Urinary bladder (tissue), 4 donors: ENCODE measurements around the gene GSG1L2. TPM values are rescaled to one million over a fixed set of nuclear protein-coding genes. Genes with fewer than 3 reads are reported as not detected.

Source experiments
- DNase-seq: peaks from one replicate; pipeline ENCODE4 v3.0.0-alpha.2; 2015; ENCODE audit errors: extremely low spot score
- H3K27ac ChIP-seq: one replicate; pipeline ENCODE4 v1.5.1; 2013; ENCODE audit warnings: low read depth, mild to moderate bottlenecking, moderate library complexity
- H3K36me3 ChIP-seq: one replicate; pipeline ENCODE4 v1.6.1; 2013; ENCODE audit warnings: mild to moderate bottlenecking, moderate library complexity; ENCODE audit not compliant: insufficient read depth
- H3K4me1 ChIP-seq: one replicate; pipeline ENCODE4 v1.6.1; 2013; ENCODE audit warnings: mild to moderate bottlenecking, moderate library complexity; ENCODE audit not compliant: insufficient read depth
- H3K4me3 ChIP-seq: one replicate; pipeline ENCODE4 v1.5.1; 2013; ENCODE audit warnings: low read depth, low read length
- whole genome bisulfite sequencing: extraction: QIAGEN DNeasy Blood & Tissue Kit; methylation state at CpG from one replicate; pipeline ENCODE4 v1.1.7; 2013; 5-methylcytosine and 5-hydroxymethylcytosine counted together
- polyA plus RNA-seq: library from polyadenylated mRNA; stranded (reverse); fragments of 200-250 nt; gene quantifications from one replicate; pipeline ENCODE4 v1.2.3, GENCODE V29; 2013
- total RNA-seq: library from RNA; depleted of rRNA; stranded (reverse); fragments of >200 nt; gene quantifications from one replicate; pipeline ENCODE4 v1.2.3, GENCODE V29; 2014
- donor health status: healthy with polysubstance abuse.
- donor health status: healthy.

GSG1L2 gene
- total and polyA plus RNA-seq, 2 donors = not detected

DNA sequence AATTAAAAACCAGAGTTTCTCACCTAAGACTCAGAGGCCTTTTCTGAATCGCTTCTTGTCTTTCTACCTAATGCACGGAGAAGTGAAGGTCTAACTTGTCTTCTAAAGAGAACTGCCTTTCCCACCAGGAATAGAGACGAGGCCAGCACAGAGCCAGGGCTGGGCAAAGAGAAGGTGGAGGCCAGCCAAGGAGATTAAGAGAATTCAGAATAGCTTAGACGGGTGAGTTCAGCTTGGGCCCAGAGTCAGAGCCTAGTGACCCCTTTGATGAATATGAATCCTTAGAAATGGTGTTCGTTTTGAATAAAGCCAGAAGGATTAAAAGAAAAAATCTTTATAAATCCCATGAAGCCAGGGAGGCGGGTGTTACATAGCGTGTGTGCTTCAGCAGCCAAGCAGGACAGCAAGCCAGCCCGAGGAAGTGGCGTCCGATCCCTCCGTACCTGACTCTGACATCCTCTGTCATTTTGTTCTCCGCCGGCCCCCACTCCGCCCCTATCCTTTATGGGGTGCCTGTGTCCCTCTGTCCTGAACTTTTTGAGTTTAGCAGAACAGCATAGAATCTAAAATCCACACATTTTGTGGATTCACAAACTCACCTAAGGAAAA lies 7.4 kb downstream of the GSG1L2 start:
- 46% methylated on average over 14 of the region's 14 CpGs for WGBS
- no peak for DNase-seq
- Histone ChIP-seq H3K4me3 (no peak overlapping the region), H3K27ac (no peak overlapping the region), H3K4me1 (no peaks in the 10 kb centered on the region), H3K36me3 (no peaks in the 10 kb centered on the region)

GRCh38 chr17:9813166-9813565 lies 8.7 kb downstream of the GSG1L2 start:
- no peaks in the 10 kb centered on the region for H3K36me3 ChIP-seq
- H3K27ac ChIP-seq = no peak overlapping the region
- no peaks in the 10 kb centered on the region for H3K4me1 ChIP-seq
- no peak for DNase-seq
- no peak overlapping the region for H3K4me3 ChIP-seq
- WGBS = 84% methylated on average over 9 of the region's 9 CpGs

- Histone ChIP-seq H3K4me3 (no peak overlapping the region), H3K36me3 (no peaks in the 10 kb centered on the region), H3K4me1 (no peaks in the 10 kb centered on the region), H3K27ac (no peak overlapping the region)
- 68% methylated on average over 11 of the region's 11 CpGs for WGBS
- DNase-seq = no peak
Observed at GRCh38 chr17:9811537-9811936, 10.3 kb downstream of the GSG1L2 start.

DNA sequence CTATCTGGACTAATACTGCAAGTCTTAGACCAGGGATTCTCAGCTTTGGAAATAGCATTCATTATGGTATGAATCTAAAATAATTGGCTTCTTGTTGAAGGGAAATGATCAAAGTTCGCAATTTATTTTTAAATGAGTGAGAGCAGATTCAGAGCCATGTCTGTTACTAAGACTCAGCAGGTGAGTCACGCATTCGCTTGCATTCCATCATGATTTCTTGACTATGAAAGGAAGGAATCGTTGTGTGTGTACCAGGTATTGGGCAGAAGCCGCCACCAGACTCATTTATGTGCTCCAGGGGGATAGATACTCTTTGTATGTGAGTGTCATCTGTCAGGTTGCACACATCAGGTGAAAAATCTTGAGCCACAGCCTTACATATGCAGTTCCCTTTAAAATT lies 10.8 kb downstream of the GSG1L2 start:
- no peak overlapping the region for H3K4me3 ChIP-seq
- no peak for DNase-seq
- no peaks in the 10 kb centered on the region for H3K36me3 ChIP-seq
- no peak overlapping the region for H3K27ac ChIP-seq
- H3K4me1 ChIP-seq = no peaks in the 10 kb centered on the region
- 95% methylated on average over 5 of the region's 5 CpGs for WGBS

GRCh38 chr17:9810100-9810949 lies 11.6 kb downstream of the GSG1L2 start:
- WGBS = 66% methylated on average over 4 of the region's 4 CpGs

GRCh38 chr17:9809409-9809808 lies 12.5 kb downstream of the GSG1L2 start:
- no peak overlapping the region for H3K4me3 ChIP-seq
- 92% methylated on average over 8 of the region's 8 CpGs for WGBS
- no peaks in the 10 kb centered on the region for H3K4me1 ChIP-seq
- no peak for DNase-seq
- H3K36me3 ChIP-seq = no peaks in the 10 kb centered on the region
- no peak overlapping the region for H3K27ac ChIP-seq

More at GRCh38 chr17:9810100-9810949, 11.6 kb downstream of the GSG1L2 start:
- no peak overlapping the region for H3K27ac ChIP-seq
- H3K4me1 ChIP-seq = no peaks in the 10 kb centered on the region
- DNase-seq = no peak
- no peak overlapping the region for H3K4me3 ChIP-seq
- no peaks in the 10 kb centered on the region for H3K36me3 ChIP-seq

DNA sequence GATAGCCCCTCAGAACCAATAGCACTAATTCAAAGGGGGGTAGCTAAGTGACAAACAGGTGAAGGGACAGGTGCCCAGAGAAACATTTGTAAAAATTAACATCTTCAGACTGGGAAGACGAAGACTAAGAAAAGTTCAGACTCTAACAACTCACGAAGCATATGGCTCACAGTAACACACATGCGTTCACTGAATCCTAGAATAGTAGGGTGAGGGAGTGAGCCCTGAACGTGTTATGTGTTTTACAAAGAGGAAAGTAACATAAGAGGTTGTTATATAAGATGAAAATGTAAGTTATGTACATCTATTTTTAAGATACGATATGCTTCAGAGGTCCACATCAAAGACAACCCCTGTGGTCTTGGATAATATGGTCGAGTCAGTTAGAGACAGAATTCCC lies 15.2 kb downstream of the GSG1L2 start:
- no peak overlapping the region for H3K4me3 ChIP-seq
- no peak for DNase-seq
- no peaks in the 10 kb centered on the region for H3K4me1 ChIP-seq
- 79% methylated on average over 6 of the region's 6 CpGs for WGBS
- H3K27ac ChIP-seq = no peak overlapping the region
- no peaks in the 10 kb centered on the region for H3K36me3 ChIP-seq

DNA sequence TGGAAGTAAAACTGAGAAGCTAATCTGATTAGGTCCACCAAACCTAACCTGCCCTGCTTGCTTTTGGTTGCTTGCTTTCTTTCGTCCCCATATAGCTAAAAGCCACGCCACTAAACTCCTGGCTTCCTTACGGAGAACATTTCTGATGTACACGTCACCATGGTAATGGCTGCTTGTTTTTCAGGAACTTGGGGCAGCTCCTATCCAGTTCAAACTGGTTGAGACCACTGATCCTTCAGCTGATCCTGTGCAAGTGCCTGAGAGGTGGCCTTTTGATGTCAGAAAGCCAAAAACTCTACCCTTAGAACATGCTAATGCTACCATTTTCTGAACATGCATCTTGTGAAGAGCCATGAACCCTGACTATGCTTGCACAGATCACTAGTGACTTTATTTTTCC lies 16.1 kb downstream of the GSG1L2 start:
- Histone ChIP-seq H3K27ac (no peak overlapping the region), H3K4me3 (no peak overlapping the region), H3K36me3 (no peaks in the 10 kb centered on the region), H3K4me1 (no peaks in the 10 kb centered on the region)
- DNase-seq = no peak
- 51% methylated on average over 4 of the region's 4 CpGs for WGBS

DNA sequence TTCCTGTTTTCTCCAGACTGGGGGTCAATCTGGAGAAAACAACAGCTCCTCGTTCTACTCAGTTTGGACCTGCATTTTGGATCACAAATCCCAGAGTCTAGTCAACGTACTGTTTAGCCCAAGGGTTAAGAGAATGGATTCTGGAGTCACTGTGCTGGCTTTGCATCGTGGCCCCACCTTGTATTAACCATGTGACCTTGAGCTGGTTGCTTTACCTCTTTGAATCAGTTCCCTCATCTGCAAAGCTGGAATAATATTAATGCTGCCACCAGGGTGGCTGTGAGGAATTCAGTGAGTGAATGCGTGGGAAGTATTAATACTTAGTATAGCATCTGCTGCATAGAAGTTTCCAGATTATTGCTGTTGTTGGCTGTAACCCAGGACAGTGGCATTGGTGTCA lies 19.2 kb downstream of the GSG1L2 start:
- no peak for DNase-seq
- no peak overlapping the region for H3K27ac ChIP-seq
- 71% methylated on average over 4 of the region's 4 CpGs for whole genome bisulfite sequencing
- no peaks in the 10 kb centered on the region for H3K4me1 ChIP-seq
- H3K4me3 ChIP-seq = no peak overlapping the region
- H3K36me3 ChIP-seq = no peaks in the 10 kb centered on the region

DNA sequence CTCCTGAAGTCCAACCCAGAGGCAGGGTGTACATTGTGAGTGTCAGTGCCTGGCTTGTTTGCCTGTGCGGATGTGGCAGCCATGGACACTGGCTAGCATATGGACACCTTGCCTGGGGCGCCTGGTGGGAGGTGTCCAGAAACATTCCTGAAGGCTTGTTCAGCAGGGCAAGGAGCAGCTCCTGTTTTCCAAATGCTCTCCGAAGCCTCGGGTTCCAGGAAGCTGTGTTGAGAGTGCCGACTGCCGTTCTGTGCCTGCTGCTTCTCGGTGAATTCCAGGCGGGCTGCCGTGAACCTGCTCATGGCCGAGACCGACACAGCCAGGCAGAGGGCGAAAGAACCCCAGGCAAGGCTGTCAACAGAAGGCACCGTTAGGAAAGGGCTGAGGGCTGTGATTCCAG lies 19.6 kb downstream of the GSG1L2 start:
- H3K4me3 ChIP-seq = no peak overlapping the region
- H3K36me3 ChIP-seq = no peaks in the 10 kb centered on the region
- WGBS = 81% methylated on average over 13 of the region's 13 CpGs
- H3K4me1 ChIP-seq = no peaks in the 10 kb centered on the region
- no peak for DNase-seq
- H3K27ac ChIP-seq = no peak overlapping the region

- H3K36me3 ChIP-seq = no peaks in the 10 kb centered on the region
- no peak overlapping the region for H3K27ac ChIP-seq
- no peaks in the 10 kb centered on the region for H3K4me1 ChIP-seq
- 54% methylated on average over 2 of the region's 2 CpGs for WGBS
- no peak for DNase-seq
- no peak overlapping the region for H3K4me3 ChIP-seq
Observed at GRCh38 chr17:9801505-9801904, 20.4 kb downstream of the GSG1L2 start.

- H3K4me3 ChIP-seq = no peak overlapping the region
- WGBS = 70% methylated on average over 7 of the region's 7 CpGs
- no peak overlapping the region for H3K27ac ChIP-seq
- DNase-seq = no peak
- no peaks in the 10 kb centered on the region for H3K36me3 ChIP-seq
- H3K4me1 ChIP-seq = no peaks in the 10 kb centered on the region
Observed at GRCh38 chr17:9798724-9799123, 23.2 kb downstream of the GSG1L2 start.

DNA sequence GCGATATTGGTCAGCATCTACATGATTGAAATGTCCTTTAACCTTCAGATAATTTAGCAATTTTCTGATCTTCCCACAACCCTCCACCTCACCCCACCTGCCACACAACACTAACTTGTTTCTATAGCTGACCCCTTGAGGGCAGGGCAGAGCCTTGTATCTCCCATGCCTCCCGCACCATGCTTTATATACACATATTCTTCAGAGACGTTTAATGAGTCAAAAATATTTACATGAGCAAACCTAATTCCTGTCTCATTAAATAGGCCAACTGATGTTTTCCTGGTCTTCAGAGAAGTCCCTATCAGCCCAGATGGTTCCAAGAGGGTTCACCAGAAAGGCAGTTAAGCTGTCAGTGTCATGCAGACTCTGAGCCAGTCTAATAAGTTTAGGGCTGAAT lies 23.9 kb downstream of the GSG1L2 start:
- Histone ChIP-seq H3K4me3 (no peak overlapping the region), H3K27ac (no peak overlapping the region)
- DNase-seq = no peak

DNA sequence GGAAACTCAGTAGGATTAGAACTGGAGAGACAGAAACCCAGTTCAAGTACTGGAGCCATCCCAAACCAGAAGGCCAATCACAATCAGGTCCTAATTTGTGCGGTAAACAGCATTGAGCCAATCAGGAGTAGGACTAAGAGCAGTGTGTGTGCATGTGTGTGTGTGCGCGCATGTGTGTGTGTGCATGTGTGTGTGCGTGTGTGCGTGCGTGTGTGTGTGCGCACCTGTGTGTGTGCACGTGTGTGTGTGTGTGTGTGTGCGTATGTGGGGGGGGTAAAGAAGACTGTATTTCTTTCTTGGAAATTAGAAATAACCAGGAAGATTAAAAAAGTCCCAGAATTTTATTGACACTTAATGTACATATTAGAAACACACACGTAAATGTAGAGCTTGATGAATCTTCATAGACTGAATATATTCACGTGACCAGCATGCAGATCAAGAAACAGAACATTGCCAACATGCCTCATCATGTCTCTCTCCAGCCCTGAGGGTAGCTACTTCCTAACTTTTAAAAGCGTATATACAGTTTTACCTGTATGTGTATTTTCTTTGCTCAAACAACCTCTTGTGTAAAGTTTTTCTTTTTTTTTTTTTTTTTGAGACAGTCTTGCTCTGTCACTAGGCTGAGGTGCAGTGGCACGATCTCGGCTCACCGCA lies 29.6 kb downstream of the GSG1L2 start:
- H3K4me3 ChIP-seq = no peak overlapping the region
- H3K4me1 ChIP-seq = no peaks in the 10 kb centered on the region
- DNase-seq = no peak
- H3K36me3 ChIP-seq = no peaks in the 10 kb centered on the region
- H3K27ac ChIP-seq = no peak overlapping the region
- 93% methylated on average over 15 of the region's 15 CpGs for WGBS

More for the DNA sequence above, 23.9 kb downstream of the GSG1L2 start:
- Histone ChIP-seq H3K4me1 (no peaks in the 10 kb centered on the region), H3K36me3 (no peaks in the 10 kb centered on the region)
- WGBS = 65% methylated on average over 3 of the region's 3 CpGs
